HG03558 (cell line): Measurements from ENCODE around the gene TMX2.
"Not testable (repeated sequence)": the region's sequence is repeated elsewhere in the genome, so short reads cannot be mapped to it uniquely, and the experiment has no call there.

ENCODE experiments used
- ATAC-seq: cut with Tn5 transposase; IDR thresholded peaks from one replicate; pipeline ENCODE4 v1.9.1; 2021; ENCODE audit warnings: moderate number of reproducible peaks; ENCODE audit not compliant: unreplicated experiment; ENCODE audit errors: extremely low read depth

TMX2 gene

DNA sequence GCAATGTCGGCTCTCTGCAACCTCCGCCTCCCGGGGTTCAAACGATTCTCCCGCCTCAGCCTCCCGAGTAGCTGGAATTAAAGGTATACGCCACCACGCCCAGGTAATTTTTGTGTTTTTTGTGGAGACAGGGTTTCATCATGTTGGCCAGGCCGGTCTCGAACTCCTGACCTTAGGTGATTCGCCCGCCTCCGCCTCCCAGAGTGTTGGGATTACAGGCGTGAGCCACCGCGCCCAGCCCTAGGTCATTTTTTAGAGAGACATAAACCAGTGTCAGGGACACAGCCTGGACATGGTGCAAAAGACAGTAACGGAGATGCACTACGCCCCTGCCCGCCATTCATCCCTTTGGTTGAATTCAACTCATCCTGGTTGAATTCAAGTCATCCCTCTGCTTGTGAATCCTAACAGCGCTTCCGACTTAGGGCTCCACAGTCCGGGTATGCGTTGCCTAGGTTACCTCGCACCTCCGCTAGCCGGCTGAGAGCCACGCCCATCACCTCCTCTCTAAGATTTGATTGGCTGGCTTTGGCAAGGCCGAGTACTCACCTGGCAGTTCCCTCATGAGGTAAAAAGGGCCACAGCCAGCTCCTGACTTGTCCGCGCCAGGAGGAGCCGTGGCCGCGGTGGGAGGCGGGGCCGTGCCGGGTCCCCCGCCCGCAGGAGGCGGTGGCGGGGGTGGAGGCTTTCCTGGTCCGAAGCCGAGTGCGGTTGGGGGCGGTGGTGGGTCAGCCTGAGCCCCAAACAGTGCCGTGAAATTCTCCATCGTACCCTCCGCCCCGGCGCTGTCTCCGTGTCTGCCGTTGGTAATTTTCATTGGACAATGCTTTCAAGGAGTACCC is 758 bp upstream of the TMX2 start, which contains the start of gene MED19:
MED19 (minus strand) TSS at position 802 of the 842 bp plus-strand sequence; CDS start at position 766, 36 bp downstream.
- ATAC-seq: peak; percentile 25

DNA sequence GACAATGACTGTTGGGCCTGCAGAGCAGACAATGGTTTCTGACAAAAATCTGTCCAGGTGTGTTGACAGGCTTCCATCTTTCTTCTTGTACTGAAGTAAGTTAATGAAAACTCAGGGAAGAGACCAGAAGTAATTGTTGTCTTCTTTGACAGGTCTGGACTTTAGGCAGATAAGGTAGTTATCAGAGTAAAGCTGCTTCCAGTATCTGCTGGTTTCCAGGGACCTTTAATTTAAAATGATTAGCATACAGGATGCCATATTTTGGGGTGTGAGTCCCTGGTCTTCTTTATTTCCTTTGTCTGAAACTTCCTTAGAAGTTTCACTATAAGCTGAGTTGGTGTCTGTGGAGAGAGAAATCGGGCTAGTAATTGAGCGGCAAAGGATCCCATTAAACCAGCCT is 1.4 kb downstream of the TMX2 start:
- ATAC-seq: no peak

DNA sequence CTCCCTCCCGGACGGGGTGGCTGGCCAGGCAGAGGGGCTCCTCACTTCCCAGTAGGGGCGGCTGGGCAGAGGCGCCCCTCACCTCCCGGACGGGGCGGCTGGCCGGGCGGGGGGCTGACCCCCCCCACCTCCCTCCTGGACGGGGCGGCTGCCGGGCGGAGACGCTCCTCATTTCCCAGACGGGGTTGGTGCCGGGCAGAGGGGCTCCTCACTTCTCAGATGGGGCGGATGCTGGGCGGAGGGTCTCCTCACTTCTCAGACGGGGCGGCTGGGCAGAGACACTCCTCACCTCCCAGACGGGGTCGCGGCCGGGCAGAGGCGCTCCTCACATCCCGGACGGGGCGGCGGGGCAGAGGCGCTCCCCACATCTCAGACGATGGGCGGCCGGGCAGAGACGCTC is 4.3 kb downstream of the TMX2 start:
- not testable (repeated sequence) for ATAC-seq

DNA sequence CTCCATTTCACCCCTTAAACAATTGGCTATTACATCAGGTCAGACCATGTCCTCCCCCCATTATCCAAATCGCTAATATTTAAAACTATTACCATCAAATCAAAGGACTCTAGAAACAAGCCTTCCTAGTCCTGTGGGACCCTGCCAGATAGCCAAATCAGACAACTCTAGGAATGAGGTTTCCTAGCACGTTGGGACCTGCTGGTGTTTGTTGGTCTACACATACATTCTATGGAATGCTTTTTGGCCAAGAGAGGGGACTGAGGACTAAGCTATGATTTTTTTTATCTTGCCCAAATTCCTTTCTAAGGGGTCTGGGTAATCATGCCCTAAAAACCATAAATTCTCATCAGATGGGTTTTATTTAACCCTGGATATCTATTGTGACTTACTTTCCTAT is 14.8 kb downstream of the TMX2 start:
- no peak for ATAC-seq

DNA sequence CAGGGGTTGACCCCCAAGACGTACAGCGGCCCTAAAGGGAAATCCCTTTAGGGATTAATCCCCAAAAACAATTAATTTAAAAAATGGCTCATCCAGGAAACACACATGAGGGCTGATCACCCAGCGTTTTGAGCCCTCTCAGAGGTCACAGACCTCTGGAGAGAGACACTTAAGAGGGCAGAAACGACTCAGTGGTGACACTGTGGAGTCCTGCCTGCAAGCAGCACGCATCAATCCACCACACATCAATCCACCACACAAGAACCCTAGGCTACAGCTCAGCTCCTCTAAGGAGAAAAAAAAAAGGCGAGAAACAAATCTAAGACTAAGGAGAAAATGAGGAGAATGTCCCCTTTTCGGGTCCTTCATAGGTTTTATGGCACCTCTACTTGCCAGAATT is 16.4 kb downstream of the TMX2 start:
- ATAC-seq: no peak

DNA sequence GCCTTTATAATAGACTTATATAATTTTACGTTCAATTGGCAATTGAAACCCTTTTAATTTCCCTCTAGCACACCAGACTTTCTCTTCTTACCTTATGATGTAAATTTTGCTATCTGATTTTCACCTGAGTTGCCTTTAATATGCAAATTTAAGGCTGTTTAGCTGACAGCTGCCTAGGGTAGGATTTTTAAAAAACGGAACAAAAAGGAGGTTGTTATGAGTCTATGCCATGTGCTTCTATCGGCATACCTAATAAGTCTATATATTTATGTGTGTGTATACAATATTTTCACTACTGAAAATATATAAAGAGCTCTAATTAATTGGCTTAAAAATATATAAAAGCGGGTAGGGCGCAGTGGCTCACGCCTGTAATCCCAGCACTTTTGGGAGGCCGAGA is 17.1 kb downstream of the TMX2 start:
- ATAC-seq: no peak

DNA sequence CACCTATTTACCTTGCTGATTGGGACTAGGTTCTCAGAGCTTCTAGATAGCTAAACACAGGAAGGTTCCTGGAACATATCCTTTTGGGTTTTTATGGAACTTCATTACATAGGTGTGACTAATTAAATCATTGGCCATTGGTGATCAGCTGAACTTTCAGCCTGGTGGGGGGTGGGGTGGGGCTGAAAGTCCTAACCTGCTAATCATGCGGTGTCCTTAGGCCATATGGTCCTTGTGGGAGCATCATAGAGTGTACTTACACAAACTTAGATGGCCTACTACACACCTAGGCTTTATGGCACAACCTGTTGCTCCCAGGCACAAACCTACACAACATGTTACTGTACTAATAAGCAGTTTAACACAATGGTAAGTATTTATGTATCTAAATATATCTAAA is 20.3 kb downstream of the TMX2 start:
- no peak for ATAC-seq

DNA sequence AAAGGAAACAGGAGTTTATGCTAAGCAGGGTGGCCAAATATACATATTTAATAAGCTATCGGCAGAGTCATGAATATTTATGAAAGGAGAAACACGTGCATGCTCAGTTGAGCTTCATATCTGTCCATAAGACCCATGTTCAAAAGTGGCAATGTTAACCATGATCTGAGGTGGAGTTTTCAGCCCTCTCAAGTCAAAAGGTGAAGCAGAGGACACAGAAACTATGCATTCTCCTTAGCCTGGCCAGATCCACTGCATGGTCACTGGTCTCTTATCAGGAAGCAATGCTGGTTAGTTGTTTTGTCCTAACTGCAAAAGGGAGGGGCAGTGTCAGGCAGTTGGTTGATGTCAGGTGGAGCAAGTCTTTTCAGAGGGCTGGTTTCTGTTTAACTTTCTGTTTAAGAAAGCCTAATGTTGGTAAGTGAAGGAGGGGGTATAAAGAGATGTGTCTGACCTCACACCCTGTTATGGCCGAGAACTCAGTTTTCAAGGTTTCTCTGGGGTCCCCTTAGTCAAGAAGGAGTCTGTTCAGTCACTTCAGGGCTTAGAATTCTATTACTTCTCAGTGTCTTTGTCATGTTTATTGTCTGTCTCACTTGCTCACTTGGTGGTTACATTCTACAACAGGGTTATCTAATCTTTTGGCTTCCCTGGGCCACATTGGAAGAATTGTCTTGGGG is 23.4 kb downstream of the TMX2 start:
- ATAC-seq: no peak

DNA sequence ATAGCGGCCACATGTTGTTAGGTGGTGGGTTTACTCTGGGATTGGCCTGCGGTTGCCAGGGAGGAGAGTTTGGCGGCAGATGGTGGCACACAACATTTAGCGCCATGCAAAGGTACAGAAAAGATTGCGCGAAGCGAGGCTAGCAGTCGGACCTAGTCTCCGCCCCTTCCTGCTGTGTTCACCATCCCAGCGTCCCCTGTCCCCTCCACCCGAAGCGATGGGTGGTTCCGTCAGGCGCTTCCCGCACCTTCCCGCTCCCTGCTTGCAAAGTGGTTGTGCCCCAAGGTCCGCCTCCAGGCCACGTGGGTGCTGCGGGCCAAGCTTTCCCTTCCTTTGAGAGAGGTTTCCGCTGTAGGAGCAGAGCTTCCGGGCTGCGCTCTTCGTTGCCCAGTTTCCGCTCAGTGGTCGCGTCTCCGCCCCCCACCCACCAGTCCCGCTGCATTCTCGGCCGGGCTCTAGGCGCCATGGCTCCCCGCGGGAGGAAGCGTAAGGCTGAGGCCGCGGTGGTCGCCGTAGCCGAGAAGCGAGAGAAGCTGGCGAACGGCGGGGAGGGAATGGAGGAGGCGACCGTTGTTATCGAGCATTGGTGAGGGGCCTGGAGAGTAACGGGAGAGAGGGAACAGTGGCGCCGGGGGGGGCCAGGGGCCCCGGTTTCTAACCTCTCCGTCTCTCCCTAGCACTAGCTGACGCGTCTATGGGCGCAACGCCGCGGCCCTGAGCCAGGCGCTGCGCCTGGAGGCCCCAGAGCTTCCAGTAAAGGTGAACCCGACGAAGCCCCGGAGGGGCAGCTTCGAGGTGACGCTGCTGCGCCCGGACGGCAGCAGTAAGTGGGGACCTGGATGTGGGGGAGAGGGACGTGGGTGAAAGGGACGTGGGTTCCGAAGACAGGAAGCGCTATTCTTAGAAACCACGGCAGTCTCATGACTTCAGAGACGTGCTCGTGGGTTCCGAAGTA is 29.0 kb downstream of the TMX2 start, which contains the start of gene SELENOH:
SELENOH (plus strand) TSS at position 360 of the 955 bp plus-strand sequence; CDS start at position 465, 105 bp downstream.
- ATAC-seq: peak; percentile 81

DNA sequence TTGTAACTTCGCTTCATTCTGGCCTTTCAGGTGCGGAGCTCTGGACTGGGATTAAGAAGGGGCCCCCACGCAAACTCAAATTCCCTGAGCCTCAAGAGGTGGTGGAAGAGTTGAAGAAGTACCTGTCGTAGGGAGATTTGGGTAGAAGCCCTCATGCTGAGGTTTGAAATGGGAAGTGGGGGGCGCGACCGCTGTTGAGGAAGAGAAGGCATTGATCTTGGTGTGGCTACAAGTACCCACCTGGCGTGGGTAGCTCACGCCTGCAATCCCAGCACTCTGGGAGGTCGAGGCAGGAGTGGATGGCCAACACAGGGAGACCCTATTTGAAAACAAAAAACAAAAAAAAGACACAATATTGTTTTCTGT is 29.7 kb downstream of the TMX2 start:
- no peak for ATAC-seq

DNA sequence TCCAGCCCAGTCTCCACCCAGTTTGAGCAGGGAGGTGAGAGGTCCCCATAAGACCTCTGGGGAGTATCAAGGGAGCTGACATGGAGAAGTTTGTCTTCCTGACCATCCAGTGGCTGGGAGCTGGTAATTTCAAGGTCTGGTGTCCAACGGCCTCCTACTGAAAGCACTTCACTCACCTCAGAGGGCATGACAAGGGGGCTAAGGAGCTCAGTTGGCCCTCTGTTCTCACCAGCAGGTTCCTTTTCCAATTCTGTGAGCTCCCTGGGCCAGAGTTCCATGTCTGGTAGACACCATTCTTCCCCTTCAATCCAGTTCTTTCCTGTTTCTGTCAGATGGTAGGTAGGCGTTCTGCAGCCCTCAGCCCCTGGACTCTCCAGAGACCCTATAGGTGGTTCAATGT is 32.0 kb downstream of the TMX2 start:
- ATAC-seq: no peak

DNA sequence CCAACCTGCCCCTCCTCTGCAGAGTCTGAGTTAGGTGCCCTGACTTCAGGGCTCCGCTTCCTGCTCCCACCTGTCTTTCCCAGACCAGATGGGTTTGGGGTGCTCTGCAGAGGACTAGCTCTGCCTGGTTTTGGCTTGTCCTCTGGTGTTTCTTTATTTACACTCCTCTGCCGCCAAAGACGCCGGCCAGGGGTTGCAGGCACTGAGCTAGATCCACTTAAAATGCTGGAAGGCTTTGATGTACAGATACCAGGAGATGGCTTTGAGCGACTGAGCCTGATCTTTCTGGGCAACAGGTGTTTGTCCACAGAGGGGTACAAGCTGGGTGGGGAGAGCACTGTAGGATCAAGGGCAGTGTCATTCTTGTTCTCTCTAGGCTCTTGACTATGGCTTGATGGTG is 32.8 kb downstream of the TMX2 start:
- ATAC-seq: no peak

DNA sequence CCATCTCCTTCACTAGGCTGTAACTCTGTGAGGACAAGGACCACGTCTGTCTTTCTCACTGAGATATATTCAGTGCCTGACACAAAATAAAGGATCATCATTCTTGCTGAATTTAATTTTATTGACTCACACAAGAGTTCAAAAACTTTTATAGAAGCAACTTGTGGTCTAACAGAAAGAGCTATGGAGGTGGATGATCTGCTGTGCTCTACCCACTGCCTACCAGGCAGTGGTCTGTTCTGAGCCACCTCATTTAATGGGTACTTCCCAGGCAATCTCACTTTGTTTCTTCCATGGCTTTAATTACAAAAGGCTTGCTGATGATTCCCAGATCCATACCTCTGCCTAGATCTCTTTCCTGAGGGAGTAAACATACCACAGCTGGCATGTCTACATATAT is 34.5 kb downstream of the TMX2 start:
- no peak for ATAC-seq

DNA sequence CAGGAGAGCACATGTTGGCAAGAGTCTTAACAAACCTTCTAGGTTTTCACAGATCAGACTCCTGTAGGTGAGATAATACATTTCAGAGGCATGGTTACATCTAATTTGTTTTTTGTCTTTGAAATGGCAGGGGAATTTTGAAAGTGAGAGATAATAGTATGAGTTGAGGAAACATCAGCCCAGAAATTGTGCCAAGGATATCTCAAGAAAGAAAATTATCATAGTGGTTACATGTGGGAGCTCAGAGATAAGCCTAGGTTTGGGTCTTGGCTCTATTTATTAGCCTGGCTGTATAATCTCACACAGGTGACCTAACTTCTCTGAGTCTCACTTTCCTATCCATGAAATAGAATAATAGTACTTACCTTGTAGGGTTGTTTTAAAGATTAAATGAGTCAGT is 38.8 kb downstream of the TMX2 start:
- no peak for ATAC-seq

DNA sequence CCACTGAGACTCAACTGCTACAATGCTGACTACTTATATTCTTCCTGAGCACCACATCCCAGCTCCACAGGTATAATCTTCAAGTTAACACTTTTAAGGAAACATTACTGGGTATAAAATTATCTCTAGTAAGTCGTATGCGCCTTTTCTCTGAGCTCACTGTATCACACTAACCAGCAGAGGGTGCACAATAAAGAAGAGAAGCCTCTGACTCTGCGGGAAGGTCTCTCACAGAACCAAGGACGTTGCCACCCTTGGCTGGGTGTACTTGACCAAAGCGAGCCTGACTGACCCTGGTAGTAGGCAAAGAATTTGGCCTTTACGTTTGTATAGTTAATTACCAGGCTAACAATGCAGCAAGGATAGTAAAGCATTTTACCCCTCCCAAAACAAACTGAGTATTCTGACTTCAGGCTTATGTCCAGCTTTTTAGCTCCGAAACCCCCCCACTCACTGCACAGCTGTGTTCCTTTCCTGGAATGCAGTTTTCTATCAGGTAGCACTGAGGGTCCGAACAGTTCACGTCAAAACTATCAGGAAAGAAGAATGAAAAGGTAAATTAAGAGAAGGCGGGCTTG is 39.4 kb downstream of the TMX2 start, which contains the start of gene BTBD18:
BTBD18 (minus strand) TSS at position 144 of the 578 bp plus-strand sequence. CDS start 631 bp downstream, outside the sequence.
- ATAC-seq: no peak

DNA sequence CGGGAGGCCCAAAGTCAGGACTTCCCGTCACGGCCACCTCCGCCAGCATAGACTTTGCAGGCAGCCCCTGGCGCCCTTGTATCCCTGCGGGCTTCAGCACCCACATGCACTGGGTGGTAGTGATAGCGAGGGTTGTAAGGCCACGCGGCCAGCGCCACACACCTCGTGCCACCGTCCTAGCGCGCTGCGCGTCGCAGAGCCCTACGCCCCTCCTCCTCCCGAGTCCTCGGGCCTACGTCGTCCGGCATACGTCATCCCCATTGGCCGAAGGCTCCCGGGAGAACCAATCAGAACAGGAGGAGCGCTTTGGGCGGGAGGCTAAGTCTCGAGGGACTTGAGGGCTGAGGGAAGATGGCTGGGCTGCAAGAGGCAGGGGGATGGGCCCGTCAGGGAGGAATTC is 40.6 kb downstream of the TMX2 start:
- ATAC-seq: no peak

DNA sequence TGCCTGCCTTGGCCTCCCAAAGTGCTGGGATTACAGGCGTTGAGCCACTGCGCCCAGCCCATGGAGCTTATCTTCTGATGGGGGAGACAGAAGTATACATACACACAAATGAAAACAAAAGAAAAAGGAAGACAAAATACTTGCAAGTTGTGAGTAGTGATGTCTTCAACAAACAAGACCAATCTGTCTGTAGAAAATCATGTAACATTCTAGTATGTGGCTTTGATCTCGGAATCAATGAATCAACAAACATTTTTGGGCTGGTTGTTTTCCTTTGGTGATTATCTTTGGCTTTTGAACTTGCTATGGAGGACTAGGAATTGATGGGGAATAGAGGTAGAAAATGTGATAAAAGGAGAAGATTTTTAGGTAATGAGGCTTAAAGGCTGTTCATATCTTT is 45.8 kb downstream of the TMX2 start:
- ATAC-seq: no peak

DNA sequence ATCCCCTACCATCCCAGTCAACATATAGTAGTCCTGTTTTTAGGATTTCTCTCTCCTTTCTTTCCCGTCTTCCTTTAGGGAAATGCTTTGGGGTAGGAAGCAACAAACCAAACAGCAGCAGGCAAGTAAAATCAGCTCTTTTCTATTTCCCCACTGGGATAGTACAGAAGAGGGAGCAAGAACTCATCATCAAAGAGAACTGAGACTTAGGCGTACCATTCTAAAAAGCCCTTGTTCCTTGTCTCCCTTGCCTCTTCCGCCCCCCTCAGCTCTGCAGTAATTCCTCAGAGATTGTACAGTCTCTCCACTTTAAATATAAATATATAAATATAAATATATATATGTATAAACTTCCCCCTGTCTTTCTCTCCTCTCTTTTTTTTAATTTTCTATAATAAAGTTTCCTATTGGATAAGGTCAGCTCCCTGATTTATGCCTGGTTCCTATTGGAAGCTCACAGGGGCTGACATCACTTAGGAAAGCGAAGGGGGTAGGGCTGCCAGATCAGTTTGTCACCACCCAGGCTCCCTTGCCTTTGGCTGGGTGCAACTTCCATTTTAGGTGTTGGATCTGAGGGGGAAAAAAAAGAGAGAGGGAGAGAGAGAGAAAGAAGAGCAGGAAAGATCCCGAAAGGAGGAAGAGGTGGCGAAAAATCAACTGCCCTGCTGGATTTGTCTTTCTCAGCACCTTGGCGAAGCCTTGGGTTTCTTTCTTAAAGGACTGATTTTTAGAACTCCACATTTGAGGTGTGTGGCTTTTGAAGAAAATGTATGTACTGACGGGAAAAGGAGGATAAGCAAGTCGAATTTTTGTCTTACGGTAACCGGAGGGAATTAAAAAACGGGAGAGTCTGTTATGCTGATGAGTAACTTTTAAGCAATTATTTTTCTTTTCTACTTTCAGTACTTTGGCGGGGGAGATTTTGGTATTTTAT is 49.2 kb downstream of the TMX2 start, which contains the start of gene CTNND1:
CTNND1 (plus strand) TSS at position 502 of the 934 bp plus-strand sequence. CDS start 29,677 bp downstream, outside the sequence.
- ATAC-seq: peak; percentile 74
